ENCODE data around the gene DUXA.

DUXA gene

DNA sequence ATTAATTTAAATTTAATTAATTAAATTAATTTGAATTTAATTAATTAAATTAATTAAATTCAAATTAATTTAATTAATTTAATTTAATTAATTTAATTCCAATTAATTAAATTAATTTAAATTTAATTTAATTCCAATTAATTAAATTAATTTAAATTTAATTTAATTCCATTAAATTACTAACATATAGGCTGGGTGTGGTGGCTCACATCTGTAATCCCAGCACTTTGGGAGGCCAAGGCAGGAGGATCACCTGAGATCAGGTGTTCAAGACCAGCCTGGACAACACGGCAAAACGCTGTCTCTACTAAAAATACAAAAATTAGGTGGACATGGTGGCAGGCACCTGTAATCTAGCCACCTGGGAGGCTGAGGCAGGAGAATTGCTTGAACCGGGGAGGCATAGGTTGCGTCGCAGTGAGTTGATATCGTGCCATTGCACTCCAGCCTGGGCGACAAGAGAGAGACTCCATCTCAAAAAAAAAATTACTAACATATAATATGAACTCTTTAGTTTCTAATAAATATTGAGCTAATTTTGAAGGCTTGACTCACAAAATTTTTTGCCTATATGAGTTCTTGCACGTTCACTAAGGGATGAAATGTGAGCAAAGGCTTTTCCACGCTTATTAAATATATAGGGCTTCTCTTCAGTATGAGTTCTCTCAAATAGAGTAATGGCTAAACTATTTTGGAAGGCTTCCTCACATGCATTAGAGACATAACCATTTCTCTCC is 56.5 kb downstream of the DUXA start:
- TF ChIP-seq, protein P1, sequence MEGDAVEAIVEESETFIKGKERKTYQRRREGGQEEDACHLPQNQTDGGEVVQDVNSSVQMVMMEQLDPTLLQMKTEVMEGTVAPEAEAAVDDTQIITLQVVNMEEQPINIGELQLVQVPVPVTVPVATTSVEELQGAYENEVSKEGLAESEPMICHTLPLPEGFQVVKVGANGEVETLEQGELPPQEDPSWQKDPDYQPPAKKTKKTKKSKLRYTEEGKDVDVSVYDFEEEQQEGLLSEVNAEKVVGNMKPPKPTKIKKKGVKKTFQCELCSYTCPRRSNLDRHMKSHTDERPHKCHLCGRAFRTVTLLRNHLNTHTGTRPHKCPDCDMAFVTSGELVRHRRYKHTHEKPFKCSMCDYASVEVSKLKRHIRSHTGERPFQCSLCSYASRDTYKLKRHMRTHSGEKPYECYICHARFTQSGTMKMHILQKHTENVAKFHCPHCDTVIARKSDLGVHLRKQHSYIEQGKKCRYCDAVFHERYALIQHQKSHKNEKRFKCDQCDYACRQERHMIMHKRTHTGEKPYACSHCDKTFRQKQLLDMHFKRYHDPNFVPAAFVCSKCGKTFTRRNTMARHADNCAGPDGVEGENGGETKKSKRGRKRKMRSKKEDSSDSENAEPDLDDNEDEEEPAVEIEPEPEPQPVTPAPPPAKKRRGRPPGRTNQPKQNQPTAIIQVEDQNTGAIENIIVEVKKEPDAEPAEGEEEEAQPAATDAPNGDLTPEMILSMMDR (conservative IDR thresholded peaks at IDR 0.05; ENCODE audit: low read depth, low read length), result no peak
- no peak overlapping the region for H3K4me3 ChIP-seq (ENCODE audit: low read length)
- no peak for DNase-seq (ENCODE audit: low read depth)

DNA sequence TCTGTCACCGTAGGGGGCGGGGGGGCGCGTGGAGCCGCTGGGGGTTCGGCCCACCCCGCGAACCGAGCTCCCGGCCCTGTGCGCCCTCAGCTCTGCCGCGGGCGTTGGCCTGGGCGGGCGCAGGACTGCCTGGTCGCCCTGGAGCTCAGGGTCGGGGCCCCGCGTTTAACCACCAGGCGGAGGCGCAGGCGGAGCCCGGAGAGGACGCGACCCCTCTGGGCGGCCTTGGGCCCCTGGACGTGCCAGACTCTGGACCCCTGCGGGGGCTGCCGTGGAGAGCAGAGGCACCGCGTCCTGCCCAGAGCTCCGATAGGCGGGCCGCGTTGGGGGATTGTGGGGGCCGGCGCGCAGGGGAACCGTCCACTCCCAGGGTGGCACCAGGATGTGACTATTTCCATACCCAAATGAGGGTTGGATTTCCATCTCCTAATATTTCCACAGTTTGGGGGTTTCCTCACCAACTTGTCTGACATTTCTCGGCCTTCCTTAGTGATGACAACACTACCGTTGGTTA is 60.5 kb downstream of the DUXA start:
- no peak overlapping the region for H3K4me3 ChIP-seq (ENCODE audit: low read length)
- TF ChIP-seq, protein P1 (conservative IDR thresholded peaks at IDR 0.05; ENCODE audit: low read depth, low read length), result no peak
- no peak for DNase-seq (ENCODE audit: low read depth)

DNA sequence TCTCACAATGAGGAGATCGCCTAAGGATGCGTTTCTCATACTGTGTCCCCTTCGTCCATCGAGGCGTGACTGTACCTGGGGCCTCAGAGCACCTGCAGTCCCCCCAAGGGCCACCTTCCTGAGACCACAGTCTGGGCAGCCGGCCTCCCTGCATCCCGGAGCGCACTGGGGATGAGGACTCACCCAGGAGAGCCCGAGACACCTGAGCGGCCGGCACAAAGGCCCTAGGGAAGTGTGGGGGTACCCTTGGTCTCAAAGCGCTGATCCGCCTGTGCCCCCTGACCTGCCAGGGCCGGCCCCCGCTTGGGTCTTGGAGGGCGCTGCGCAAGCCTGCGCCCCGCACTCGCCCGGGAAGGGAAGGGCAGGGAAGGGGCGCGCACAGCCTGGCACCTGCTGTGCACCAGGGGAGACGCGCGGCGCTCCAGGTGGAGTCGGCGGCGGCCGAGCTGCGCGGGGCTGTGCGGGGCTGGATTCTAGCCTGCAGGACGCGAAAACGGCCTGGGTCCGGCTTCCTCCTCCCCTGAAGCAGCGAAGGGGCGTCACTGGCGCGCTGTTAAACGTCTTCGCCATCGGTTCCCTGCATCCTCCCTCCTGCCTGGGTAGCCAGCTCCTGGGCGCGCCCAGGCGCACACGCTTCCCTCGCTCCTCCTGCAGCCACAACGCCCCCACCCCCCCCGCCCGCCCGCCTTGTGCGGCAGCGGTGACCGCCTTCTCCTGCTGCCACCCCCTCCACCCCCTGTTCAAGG is 61.1 kb downstream of the DUXA start:
- TF ChIP-seq, protein P1 (conservative IDR thresholded peaks at IDR 0.05; ENCODE audit: low read depth, low read length), result no peak
- no peak for DNase-seq (ENCODE audit: low read depth)
- H3K4me3 ChIP-seq (ENCODE audit: low read length), result no peak overlapping the region
